HCT116 (cell line): ENCODE data around the gene KIRREL3. TPM values are rescaled to one million over a fixed set of nuclear protein-coding genes. Genes with fewer than 3 reads are reported as not detected.

Source experiments
- ATAC-seq: fragments of 200-7000 bp; cut with Tn5 transposase; 2 replicates; pipeline ENCODE4 v1.9.1; 2020; ENCODE audit warnings: mild to moderate bottlenecking, moderate library complexity
- BruUV-seq: library from RNA; stranded (reverse); fragments of 400-500 nt; replicated peaks from 2 replicates; lab custom pipeline; 2021; lab: Mats Ljungman, UMichigan
- CTCF ChIA-PET: fragments of 300-600 bp; sonication (Branson Sonifier 250); formaldehyde crosslinking; loops from one replicate; lab custom pipeline; 2021; ENCODE audit warnings: antibody characterized with exemption; lab: Charles Lee
- POLR2A ChIA-PET: fragments of 300-600, 350-600 bp; sonication (Branson Sonifier 250); formaldehyde crosslinking; loops from one replicate; lab custom pipeline; 2021; ENCODE audit warnings: antibody characterized with exemption; lab: Charles Lee
- RAD21 ChIA-PET, 2 experiments: fragments of 300-600 bp; sonication (Branson Sonifier 250); formaldehyde crosslinking; loops; one replicate each; lab custom pipeline; 2023; ENCODE audit warnings: low total read pairs in 2 of 2; ENCODE audit not compliant: uncharacterized antibody in 2 of 2, unreplicated experiment in 2 of 2, low non-redundant PET in 1 of 2; lab: Charles Lee
- DNase-seq: peaks from one replicate; pipeline ENCODE4 v3.0.0-alpha.2; 2010; ENCODE audit warnings: low read depth, low spot score
- H2AFZ ChIP-seq: fragments of 200-600 bp; shearing (Covaris generic), sonication (generic); 2 replicates; pipeline ENCODE4 v1.6.1; 2017; ENCODE audit warnings: low read depth, mixed run types, mixed read lengths, antibody characterized with exemption, low read length; ENCODE audit not compliant: poor library complexity, severe bottlenecking
- H3K27ac ChIP-seq: 2 replicates; pipeline ENCODE4 v1.5.1; 2012; ENCODE audit warnings: low read depth, low read length
- H3K27me3 ChIP-seq: fragments of 200-600 bp; sonication (generic); 2 replicates; pipeline ENCODE4 v1.6.1; 2016; ENCODE audit warnings: mixed run types, low read length, mixed read lengths; ENCODE audit not compliant: insufficient read depth
- H3K36me3 ChIP-seq, 2 experiments: fragments of 200-500 bp in 1 of 2; fragments of 200-600 bp in 1 of 2; sonication (Bioruptor generic) in 1 of 2; sonication (generic) in 1 of 2; 2 replicates each; pipeline versions ENCODE4 v1.5.1 to v1.6.1; 2014 to 2016; ENCODE audit warnings: low read length in 2 of 2, inconsistent platforms in 1 of 2, mixed read lengths in 1 of 2, mixed run types in 1 of 2; ENCODE audit not compliant: insufficient read depth in 2 of 2, control insufficient read depth in 1 of 2
- H3K4me1 ChIP-seq, 2 experiments: fragments of 200-600 bp in 1 of 2; sonication (generic) in 1 of 2; 2 replicates each; pipeline versions ENCODE4 v1.5.1 to v1.6.1; 2012 to 2017; ENCODE audit warnings: low read length in 2 of 2, inconsistent platforms in 1 of 2, mild to moderate bottlenecking in 1 of 2, mixed read lengths in 1 of 2, mixed run types in 1 of 2, moderate library complexity in 1 of 2; ENCODE audit not compliant: insufficient read depth in 2 of 2, control insufficient read depth in 1 of 2
- H3K4me2 ChIP-seq: fragments of 200-600 bp; sonication (generic); 2 replicates; pipeline ENCODE4 v1.6.1; 2017; ENCODE audit warnings: mixed run types, low read length, mixed read lengths
- H3K4me3 ChIP-seq, 2 experiments: fragments of 200-600 bp in 1 of 2; sonication (generic) in 1 of 2; replicated peaks in 1 of 2; 2 replicates each; pipeline ENCODE4 v1.5.1; 2011 to 2016; ENCODE audit warnings: low read length in 2 of 2, control low read depth in 1 of 2, low read depth in 1 of 2, mild to moderate bottlenecking in 1 of 2, mixed read lengths in 1 of 2, mixed run types in 1 of 2
- H3K79me2 ChIP-seq: fragments of 200-600 bp; sonication (generic); 2 replicates; pipeline ENCODE4 v1.6.1; 2017; ENCODE audit warnings: mild to moderate bottlenecking, mixed run types, low read length, moderate library complexity, mixed read lengths; ENCODE audit not compliant: insufficient read depth
- H3K9ac ChIP-seq: fragments of 200-600 bp; sonication (generic); 2 replicates; pipeline ENCODE4 v1.6.1; 2016; ENCODE audit warnings: low read length, mixed read lengths
- H3K9me2 ChIP-seq: fragments of 200-600 bp; sonication (generic), shearing (Covaris generic); 2 replicates; pipeline ENCODE4 v1.6.1; 2017; ENCODE audit warnings: mixed run types, mild to moderate bottlenecking, moderate library complexity; ENCODE audit not compliant: insufficient read depth
- H3K9me3 ChIP-seq, 2 experiments: fragments of 200-500 bp in 1 of 2; fragments of 200-600 bp in 1 of 2; sonication (Bioruptor generic) in 1 of 2; sonication (generic) in 1 of 2; 2 replicates each; pipeline ENCODE4 v1.6.1; 2014 to 2017; ENCODE audit warnings: low read length in 2 of 2, mixed read lengths in 2 of 2, inconsistent platforms in 1 of 2, low read depth in 1 of 2, mild to moderate bottlenecking in 1 of 2, mixed run types in 1 of 2, moderate library complexity in 1 of 2; ENCODE audit not compliant: control insufficient read depth in 1 of 2, insufficient read depth in 1 of 2
- H4K20me1 ChIP-seq: fragments of 200-600 bp; sonication (generic), shearing (Covaris generic); 2 replicates; pipeline ENCODE4 v1.6.1; 2017; ENCODE audit warnings: mixed run types, mild to moderate bottlenecking, moderate library complexity; ENCODE audit not compliant: insufficient read depth
- ATF3 ChIP-seq: IDR thresholded peaks from 2 replicates; pipeline ENCODE4 v1.6.1; 2012
- CEBPB ChIP-seq: IDR thresholded peaks from 2 replicates; pipeline ENCODE4 v1.6.1; 2012; ENCODE audit warnings: low read depth
- ELF1 ChIP-seq: IDR thresholded peaks from 2 replicates; pipeline ENCODE4 v1.6.1; 2012; ENCODE audit warnings: low read depth, borderline replicate concordance
- EZH2 ChIP-seq: fragments of 200-600 bp; sonication (generic); IDR thresholded peaks from 2 replicates; pipeline ENCODE4 v1.6.1; 2017; ENCODE audit warnings: antibody characterized with exemption, mixed run types
- EZH2phosphoT487 ChIP-seq: fragments of 200-600 bp; IDR thresholded peaks from 2 replicates; pipeline ENCODE4 v1.6.1; 2018; ENCODE audit warnings: antibody characterized with exemption, borderline replicate concordance
- FOSL1 ChIP-seq: IDR thresholded peaks from 2 replicates; pipeline ENCODE4 v1.6.1; 2012; ENCODE audit warnings: low read depth
- JUND ChIP-seq: IDR thresholded peaks from 2 replicates; pipeline ENCODE4 v1.6.1; 2012
- MAX ChIP-seq: IDR thresholded peaks from 2 replicates; pipeline ENCODE4 v1.6.1; 2012
- POLR2AphosphoS5 ChIP-seq: IDR thresholded peaks from 2 replicates; pipeline ENCODE4 v1.6.1; 2011; ENCODE audit warnings: mild to moderate bottlenecking, low read depth, low read length, moderate library complexity
- RAD21 ChIP-seq: IDR thresholded peaks from 2 replicates; pipeline ENCODE4 v1.6.1; 2012; ENCODE audit warnings: low read depth, mild to moderate bottlenecking
- REST ChIP-seq: IDR thresholded peaks from 2 replicates; pipeline ENCODE4 v1.6.1; 2012; ENCODE audit warnings: low read depth
- SP1 ChIP-seq: IDR thresholded peaks from 2 replicates; pipeline ENCODE4 v1.6.1; 2012; ENCODE audit warnings: low read depth
- SRF ChIP-seq: IDR thresholded peaks from 2 replicates; pipeline ENCODE4 v1.6.1; 2012; ENCODE audit warnings: low read depth
- TCF7L2 ChIP-seq: IDR thresholded peaks from 2 replicates; pipeline ENCODE4 v1.7.0; 2011; ENCODE audit warnings: borderline replicate concordance, inconsistent platforms; ENCODE audit not compliant: insufficient read depth, insufficient read length; ENCODE audit errors: extremely low read depth
- YY1 ChIP-seq: IDR thresholded peaks from 2 replicates; pipeline ENCODE4 v1.6.1; 2011; ENCODE audit warnings: low read length, low read depth, moderate library complexity, mild to moderate bottlenecking; ENCODE audit not compliant: insufficient replicate concordance; ENCODE audit errors: extremely low read depth
- ZFX ChIP-seq: fragments of 450-650 bp; IDR thresholded peaks from 2 replicates; pipeline ENCODE4 v1.6.1; 2017
- intact Hi-C: fragments of 100-400 bp; cut with micrococcal nuclease; formaldehyde crosslinking; loops from 2 replicates; pipeline ENCODE4 v1.10.0; 2022
- total RNA-seq: library from RNA; stranded (reverse); gene quantifications from one replicate; pipeline ENCODE4 v1.2.1, GENCODE V29; 2021; ENCODE audit not compliant: unreplicated experiment

Gene KIRREL3
- total RNA-seq, 1 experiment from 2014 or later = not detected

GRCh38 chr11:126719740-126720139 is 280.8 kb downstream of the KIRREL3 start:
- Histone ChIP-seq H3K36me3 (no peaks in the 10 kb centered on the region), H4K20me1 (no peaks in the 10 kb centered on the region), H3K4me1 (no peaks in the 10 kb centered on the region), H3K79me2 (no peaks in the 10 kb centered on the region), H3K4me2 (no peak overlapping the region), H3K9me3 (no peaks in the 10 kb centered on the region)
- intact Hi-C loops = loop anchor here (5.0 to 10.0 kb wide), 2 partner anchors 65 to 628 kb away; no protein-coding TSS in a partner anchor
- ATAC-seq = no peak
- TF ChIP-seq POLR2AphosphoS5 = no peak
- TF ChIP-seq EZH2 = no peak
- TF ChIP-seq FOSL1 = no peak
- no peak for TF ChIP-seq CEBPB
- TF ChIP-seq SRF = no peak
- TF ChIP-seq TCF7L2 = no peak
- TF ChIP-seq YY1 = no peak
- no peak for TF ChIP-seq SP1
- no peak for TF ChIP-seq EZH2phosphoT487
- no peak for TF ChIP-seq JUND
- TF ChIP-seq ELF1 = no peak
- no peak for TF ChIP-seq ZFX
- no peak for TF ChIP-seq MAX
- no peak for TF ChIP-seq RAD21
- no peak for TF ChIP-seq ATF3
- no peak for TF ChIP-seq REST
- TF ChIP-seq, all 23 proteins: peak for 0
- ChIA-PET CTCF (no interaction called here), RAD21 (no interaction called here), POLR2A (no interaction called here)
- H3K27me3 ChIP-seq = peaks cover 50% of the 10 kb centered on the region
- H3K27ac ChIP-seq = no peak overlapping the region
- no TSS peak for BruUV-seq
- H3K9me2 ChIP-seq = no peaks in the 10 kb centered on the region
- H3K4me3 ChIP-seq = no peak overlapping the region
- H2AFZ ChIP-seq = no peak overlapping the region
- no peak overlapping the region for H3K9ac ChIP-seq
- no peak for DNase-seq
